Spinal cord (tissue), 10 donors: ENCODE results near the gene GALNT14. TPM values are rescaled to one million over a fixed set of nuclear protein-coding genes. Genes with fewer than 3 reads are reported as not detected.

Experiments
- DNase-seq, 6 donors: peaks; one replicate each; pipeline versions ENCODE4 v3.0.0 to v3.0.0-alpha.2; 2013 to 2015; ENCODE audit warnings: low spot score in 6 of 6, low read depth in 4 of 6
- H3K27ac ChIP-seq: one replicate; pipeline ENCODE4 v1.5.1; 2013; ENCODE audit warnings: low read depth, low read length, control low read depth
- H3K27me3 ChIP-seq: one replicate; pipeline ENCODE4 v1.6.1; 2013; ENCODE audit warnings: low read length; ENCODE audit not compliant: control insufficient read depth, insufficient read depth
- H3K36me3 ChIP-seq: one replicate; pipeline ENCODE4 v1.6.1; 2013; ENCODE audit warnings: low read length; ENCODE audit not compliant: control insufficient read depth, insufficient read depth
- H3K4me1 ChIP-seq: one replicate; pipeline ENCODE4 v1.6.1; 2013; ENCODE audit warnings: low read length; ENCODE audit not compliant: control insufficient read depth, insufficient read depth
- H3K4me3 ChIP-seq: one replicate; pipeline ENCODE4 v1.5.1; 2013; ENCODE audit warnings: low read depth, low read length, control low read depth
- H3K9me3 ChIP-seq: one replicate; pipeline ENCODE4 v1.6.1; 2013; ENCODE audit warnings: low read length; ENCODE audit not compliant: control insufficient read depth, insufficient read depth
- WGBS: methylation state at CpG from one replicate; pipeline ENCODE4 v1.1.5; 2013; ENCODE audit warnings: missing lambda C conversion rate; ENCODE audit not compliant: insufficient coverage; 5-methylcytosine and 5-hydroxymethylcytosine counted together
- polyA plus RNA-seq, 2 donors: library from polyadenylated mRNA; unstranded; fragments of 120-200 nt; gene quantifications; one replicate each; pipeline ENCODE4 v1.2.1, GENCODE V29; 2013; ENCODE audit not compliant: insufficient read length in 2 of 2
- total RNA-seq, 2 donors: library from RNA; depleted of rRNA in 1 of 2; stranded (reverse); fragments of 120-200 nt in 1 of 2; fragments of >200 nt in 1 of 2; gene quantifications; one replicate each; pipeline versions ENCODE4 v1.2.3 to v1.2.4, GENCODE V29; 2013 to 2014
- donor health status: healthy.

GALNT14 gene
- total and polyA plus RNA-seq, 4 donors = 4.6 to 25.1 (median 16.2) TPM

GRCh38 chr2:31013301-31013700 lies 124.9 kb downstream of the GALNT14 start:
- WGBS = 86% methylated on average over 8 of the region's 8 CpGs
- Histone ChIP-seq H3K4me3 (no peak overlapping the region), H3K4me1 (peaks cover 9% of the 10 kb centered on the region), H3K27ac (no peak overlapping the region), H3K27me3 (no peaks in the 10 kb centered on the region), H3K36me3 (no peaks in the 10 kb centered on the region), H3K9me3 (no peaks in the 10 kb centered on the region)
- no peak for DNase-seq

DNA sequence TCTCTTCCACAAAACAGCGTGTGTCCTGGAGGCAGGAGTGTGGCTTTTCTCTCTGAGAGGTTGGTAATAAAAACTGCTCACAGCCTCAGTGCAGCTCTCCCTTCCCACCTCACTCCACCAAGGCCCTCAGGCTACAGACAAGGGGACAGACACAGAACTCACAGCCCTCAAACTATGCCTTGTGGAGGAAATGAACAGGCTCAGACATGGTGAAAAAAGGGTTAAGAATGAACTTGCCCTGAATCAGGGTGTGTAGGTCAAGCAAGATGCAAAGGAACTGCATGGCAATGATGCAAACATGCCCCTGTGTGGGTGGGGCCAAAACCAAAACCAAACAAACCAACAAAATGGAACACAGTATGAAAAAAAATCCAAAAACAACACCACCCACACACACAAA lies 125.8 kb downstream of the GALNT14 start:
- no peak for DNase-seq
- no peaks in the 10 kb centered on the region for H3K9me3 ChIP-seq
- no peak overlapping the region for H3K27ac ChIP-seq
- WGBS = no CpG with 5 or more reads among the region's 1 CpG
- no peaks in the 10 kb centered on the region for H3K36me3 ChIP-seq
- H3K4me3 ChIP-seq = no peak overlapping the region
- H3K4me1 ChIP-seq = peaks cover 9% of the 10 kb centered on the region
- H3K27me3 ChIP-seq = no peaks in the 10 kb centered on the region

DNA sequence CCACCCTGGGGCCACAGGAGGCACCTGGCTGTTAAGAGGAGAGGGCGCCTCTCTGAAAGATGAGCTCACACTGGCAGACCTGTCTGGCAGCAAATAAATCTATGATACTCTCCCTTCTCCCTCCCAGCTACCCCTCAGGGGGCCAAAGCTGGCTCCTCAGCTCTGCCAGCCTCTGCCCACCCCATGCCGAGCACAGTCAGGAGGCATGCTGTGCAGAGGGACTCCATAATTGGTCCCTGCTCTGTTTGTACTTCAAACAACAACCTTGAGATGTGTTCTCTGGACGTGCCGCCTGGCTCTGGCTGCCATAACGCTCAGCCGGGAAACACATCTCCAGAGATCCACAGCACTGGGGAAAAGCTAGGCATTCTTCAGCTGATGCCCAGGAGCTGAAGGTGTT lies 126.7 kb downstream of the GALNT14 start:
- Histone ChIP-seq H3K4me1 (peaks cover 9% of the 10 kb centered on the region), H3K9me3 (no peaks in the 10 kb centered on the region), H3K4me3 (no peak overlapping the region), H3K36me3 (no peaks in the 10 kb centered on the region), H3K27ac (no peak overlapping the region), H3K27me3 (no peaks in the 10 kb centered on the region)
- peak in 1 of 6 donors; percentile 39 for DNase-seq
- 26% methylated on average over 5 of the region's 6 CpGs for WGBS

DNA sequence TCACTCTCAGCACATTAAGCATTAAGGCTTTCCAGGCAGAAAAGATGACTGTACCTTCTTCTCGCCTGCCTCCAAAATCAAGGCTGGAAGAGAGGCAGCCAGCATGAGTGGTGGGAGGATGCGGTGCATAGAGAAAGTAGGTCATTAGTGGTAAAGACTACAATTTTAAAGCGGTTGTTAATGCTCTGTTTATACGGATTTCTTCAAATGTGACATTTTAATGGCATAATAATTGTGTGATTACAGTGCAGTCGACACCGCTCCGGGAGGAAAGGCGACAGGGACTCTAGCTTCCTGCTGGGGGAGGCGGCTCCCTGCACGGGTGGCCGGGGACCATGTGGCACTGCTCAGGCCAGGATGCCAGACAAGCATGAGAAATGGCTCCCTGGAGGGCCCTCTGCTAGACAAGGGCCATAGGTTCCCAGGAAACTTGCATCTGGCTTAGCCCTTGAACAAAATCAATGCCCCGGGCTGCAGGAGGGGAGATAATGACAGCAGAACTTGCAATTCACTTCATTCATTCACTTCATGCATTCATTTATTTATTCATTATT lies 129.6 kb downstream of the GALNT14 start:
- Histone ChIP-seq H3K4me3 (no peak overlapping the region), H3K9me3 (no peaks in the 10 kb centered on the region), H3K36me3 (no peaks in the 10 kb centered on the region), H3K27me3 (no peaks in the 10 kb centered on the region), H3K4me1 (peaks cover 16% of the 10 kb centered on the region), H3K27ac (no peak overlapping the region)
- 15% methylated on average over 10 of the region's 12 CpGs for whole genome bisulfite sequencing
- DNase-seq = peak in 1 of 6 donors; percentile 69

DNA sequence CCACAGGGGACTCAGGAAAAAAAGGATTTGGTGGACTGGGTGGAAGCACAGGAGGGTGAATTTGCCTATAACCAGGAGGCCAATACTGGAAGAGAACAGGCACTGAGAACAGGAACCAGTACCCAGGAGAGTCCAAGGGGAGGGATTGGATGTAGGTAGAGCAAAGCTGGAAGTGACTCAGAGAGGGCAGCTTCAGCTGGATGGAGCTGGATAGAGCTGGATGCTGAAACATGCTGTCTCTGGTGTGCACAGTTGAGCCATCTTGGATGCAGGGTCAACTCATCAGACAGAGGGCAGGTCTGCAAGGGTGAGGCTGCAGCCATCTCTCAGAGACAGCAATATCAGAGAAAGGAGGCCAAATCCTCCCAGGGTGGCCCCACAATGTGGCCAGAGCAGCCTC lies 134.0 kb downstream of the GALNT14 start:
- H3K27me3 ChIP-seq = no peaks in the 10 kb centered on the region
- no peaks in the 10 kb centered on the region for H3K36me3 ChIP-seq
- no peak for DNase-seq
- no peak overlapping the region for H3K27ac ChIP-seq
- H3K4me3 ChIP-seq = no peak overlapping the region
- H3K4me1 ChIP-seq = peaks cover 10% of the 10 kb centered on the region
- H3K9me3 ChIP-seq = no peaks in the 10 kb centered on the region

DNA sequence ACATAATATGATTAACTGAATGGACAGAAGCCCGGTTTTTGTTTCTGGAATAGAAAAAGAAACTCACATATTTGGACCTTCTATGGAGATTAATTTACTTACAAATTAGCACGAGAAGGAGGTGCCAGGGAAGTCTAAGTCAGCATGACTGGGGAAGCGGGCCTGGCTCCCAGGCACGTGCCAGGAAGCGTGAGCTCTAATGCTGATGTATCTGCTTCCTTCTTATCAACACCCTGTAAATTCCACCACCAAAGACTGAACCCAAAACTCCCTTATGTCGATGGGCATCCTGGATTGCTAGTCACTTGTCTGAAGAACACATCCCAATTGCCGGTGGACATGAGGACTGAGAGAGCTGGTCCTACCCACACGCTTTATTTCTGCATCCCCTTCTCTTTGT lies 134.5 kb downstream of the GALNT14 start:
- WGBS = 100% methylated on average over 3 of the region's 8 CpGs
- Histone ChIP-seq H3K36me3 (no peaks in the 10 kb centered on the region), H3K4me3 (no peak overlapping the region), H3K27ac (no peak overlapping the region), H3K9me3 (no peaks in the 10 kb centered on the region), H3K27me3 (no peaks in the 10 kb centered on the region), H3K4me1 (peaks cover 9% of the 10 kb centered on the region)
- DNase-seq = no peak

DNA sequence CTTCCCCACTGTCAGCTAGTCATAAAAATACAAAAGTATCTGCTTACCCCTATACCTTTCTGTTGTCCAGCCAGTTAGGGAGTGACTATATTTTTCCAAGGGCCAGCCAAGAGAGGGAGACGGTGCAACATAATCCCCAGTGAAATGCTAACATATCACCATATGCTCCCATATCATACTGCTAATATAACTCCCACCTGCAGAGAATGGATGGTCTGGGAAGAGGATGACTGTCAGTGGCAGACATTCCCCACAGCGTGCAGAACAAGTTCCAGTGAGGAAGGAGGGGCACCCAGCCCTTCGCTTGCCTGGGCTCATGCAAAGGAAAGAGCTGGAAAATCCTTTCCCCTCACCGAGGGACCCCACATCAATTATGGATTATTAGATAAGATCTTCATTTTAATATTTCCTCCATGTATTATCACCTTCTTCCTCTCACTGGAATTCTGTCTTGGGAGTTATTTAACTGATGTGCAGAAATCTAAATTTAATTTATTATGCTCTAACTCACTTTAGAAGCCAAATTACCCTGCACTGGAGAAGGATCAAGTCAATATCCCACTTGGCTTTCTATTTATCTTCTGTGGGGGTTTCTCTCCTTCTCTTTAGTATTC lies 135.6 kb downstream of the GALNT14 start:
- no CpG with 5 or more reads among the region's 4 CpGs for WGBS
- H3K4me1 ChIP-seq = peaks cover 7% of the 10 kb centered on the region
- H3K36me3 ChIP-seq = no peaks in the 10 kb centered on the region
- H3K27ac ChIP-seq = no peak overlapping the region
- H3K27me3 ChIP-seq = no peaks in the 10 kb centered on the region
- peak in 1 of 6 donors; percentile 81 for DNase-seq
- H3K9me3 ChIP-seq = no peaks in the 10 kb centered on the region
- H3K4me3 ChIP-seq = no peak overlapping the region

- Histone ChIP-seq H3K27me3 (no peaks in the 10 kb centered on the region), H3K4me1 (peaks cover 7% of the 10 kb centered on the region), H3K9me3 (no peaks in the 10 kb centered on the region), H3K27ac (no peak overlapping the region), H3K4me3 (no peak overlapping the region), H3K36me3 (no peaks in the 10 kb centered on the region)
- 88% methylated on average over 3 of the region's 3 CpGs for WGBS
- no peak for DNase-seq
These were observed 137.3 kb downstream of the GALNT14 start for GRCh38 chr2:31000970-31001369.

GRCh38 chr2:30998672-30999071 lies 139.6 kb downstream of the GALNT14 start:
- Histone ChIP-seq H3K36me3 (no peaks in the 10 kb centered on the region), H3K9me3 (no peaks in the 10 kb centered on the region), H3K27ac (no peak overlapping the region), H3K27me3 (no peaks in the 10 kb centered on the region), H3K4me1 (no peaks in the 10 kb centered on the region), H3K4me3 (no peak overlapping the region)
- WGBS = 87% methylated on average over 3 of the region's 3 CpGs
- no peak for DNase-seq

- DNase-seq = no peak
- Histone ChIP-seq H3K9me3 (no peaks in the 10 kb centered on the region), H3K36me3 (no peaks in the 10 kb centered on the region), H3K27ac (no peak overlapping the region), H3K27me3 (no peaks in the 10 kb centered on the region), H3K4me3 (no peak overlapping the region), H3K4me1 (no peaks in the 10 kb centered on the region)
- WGBS = 84% methylated on average over 3 of the region's 5 CpGs
These were observed 140.3 kb downstream of the GALNT14 start for GRCh38 chr2:30997979-30998378.
